Hepatocyte (in vitro differentiated cells): Measurements from ENCODE around the gene CCDC68. TPM values are rescaled to one million over a fixed set of nuclear protein-coding genes. Genes with fewer than 3 reads are reported as not detected.

Source experiments
- DNase-seq: peaks from one replicate; pipeline ENCODE4 v3.0.0-alpha.2; 2016; ENCODE audit warnings: low spot score
- H2AFZ ChIP-seq: fragments of 200-600 bp; sonication (generic); 2 replicates; pipeline ENCODE4 v1.6.0; 2016; ENCODE audit warnings: antibody characterized with exemption, mild to moderate bottlenecking
- H3K27ac ChIP-seq: fragments of 200-600 bp; sonication (generic); 2 replicates; pipeline ENCODE4 v1.5.1; 2016; ENCODE audit warnings: mild to moderate bottlenecking
- H3K27me3 ChIP-seq: fragments of 200-600 bp; sonication (generic); 2 replicates; pipeline ENCODE4 v1.6.1; 2016
- H3K36me3 ChIP-seq: fragments of 200-600 bp; sonication (generic); replicated peaks from 2 replicates; pipeline ENCODE4 v1.5.1; 2016; ENCODE audit warnings: low read depth; ENCODE audit not compliant: insufficient read depth
- H3K4me1 ChIP-seq: fragments of 200-600 bp; sonication (generic); 2 replicates; pipeline ENCODE4 v1.5.1; 2016; ENCODE audit warnings: mild to moderate bottlenecking, moderate library complexity; ENCODE audit not compliant: insufficient read depth
- H3K4me2 ChIP-seq: fragments of 200-600 bp; sonication (generic); 2 replicates; pipeline ENCODE4 v1.6.0; 2016
- H3K4me3 ChIP-seq: fragments of 200-600 bp; sonication (generic); 2 replicates; pipeline ENCODE4 v1.5.1; 2016; ENCODE audit warnings: mild to moderate bottlenecking
- H3K79me2 ChIP-seq: fragments of 200-600 bp; sonication (generic); 2 replicates; pipeline ENCODE4 v1.6.0; 2017; ENCODE audit warnings: mild to moderate bottlenecking
- H3K9me2 ChIP-seq: fragments of 200-600 bp; sonication (generic); replicated peaks from 2 replicates; pipeline ENCODE4 v1.6.0; 2017; ENCODE audit warnings: mild to moderate bottlenecking; ENCODE audit not compliant: insufficient read depth
- H3K9me3 ChIP-seq: fragments of 200-600 bp; sonication (generic); 2 replicates; pipeline ENCODE4 v1.5.1; 2016; ENCODE audit warnings: low read depth, mild to moderate bottlenecking
- H4K20me1 ChIP-seq: fragments of 200-600 bp; sonication (generic); 2 replicates; pipeline ENCODE4 v1.6.0; 2016; ENCODE audit warnings: mild to moderate bottlenecking; ENCODE audit not compliant: insufficient read depth, poor library complexity, severe bottlenecking
- CTCF ChIP-seq: fragments of 200-600 bp; sonication (generic); IDR thresholded peaks from 2 replicates; pipeline ENCODE4 v1.5.1; 2016; ENCODE audit warnings: antibody characterized with exemption, mild to moderate bottlenecking; ENCODE audit not compliant: poor library complexity
- EZH2 ChIP-seq: fragments of 200-600 bp; sonication (generic); IDR thresholded peaks from 2 replicates; pipeline ENCODE4 v1.6.1; 2016; ENCODE audit warnings: antibody characterized with exemption, mild to moderate bottlenecking, borderline replicate concordance
- EZH2phosphoT487 ChIP-seq: fragments of 200-600 bp; sonication (generic); IDR thresholded peaks from one replicate; pipeline ENCODE4 v1.6.1; 2018; ENCODE audit warnings: antibody characterized with exemption, mild to moderate bottlenecking, low read depth, moderate library complexity; ENCODE audit not compliant: unreplicated experiment, severe bottlenecking
- WGBS: methylation state at CpG from one replicate; pipeline ENCODE4 v1.1.6; 2016; ENCODE audit warnings: low lambda C conversion rate; ENCODE audit errors: missing lambda C conversion rate; 5-methylcytosine and 5-hydroxymethylcytosine counted together
- polyA plus RNA-seq: library from polyadenylated mRNA; unstranded; fragments of >200 nt; fragmentation: Nextera tagmentation; extraction: Ambion mirVana; gene quantifications from 2 replicates; pipeline ENCODE4 v1.2.1, GENCODE V29; 2016
- total RNA-seq: library from RNA; depleted of rRNA; stranded (reverse); fragments of >200 nt; gene quantifications from 2 replicates; pipeline ENCODE4 v1.2.3, GENCODE V29; 2014

The CCDC68 gene
- total and polyA plus RNA-seq, 2 experiments from 2014 or later: 6.7 to 13.0 TPM

GRCh38 chr18:54960197-54960596 lies 936 bp upstream of the CCDC68 start:
- Histone ChIP-seq H2AFZ (no peak overlapping the region), H3K36me3 (no peaks in the 10 kb centered on the region), H3K4me1 (peaks cover 16% of the 10 kb centered on the region), H3K4me3 (no peak overlapping the region), H3K9me2 (no peaks in the 10 kb centered on the region), H3K4me2 (no peak overlapping the region), H3K9me3 (no peaks in the 10 kb centered on the region), H3K27ac (no peak overlapping the region), H4K20me1 (no peaks in the 10 kb centered on the region), H3K27me3 (no peaks in the 10 kb centered on the region), H3K79me2 (peaks cover 17% of the 10 kb centered on the region)
- WGBS: 82% methylated on average over 3 of the region's 3 CpGs
- TF ChIP-seq EZH2phosphoT487: no peak
- TF ChIP-seq CTCF: no peak
- TF ChIP-seq EZH2: no peak
- no peak for DNase-seq

GRCh38 chr18:54957996-54958395 lies 1.3 kb downstream of the CCDC68 start:
- Histone ChIP-seq H3K27ac (peak overlapping the region; percentile 70), H3K9me2 (no peaks in the 10 kb centered on the region), H3K4me2 (peak overlapping the region; percentile 64), H3K4me3 (no peak overlapping the region), H3K4me1 (peaks cover 16% of the 10 kb centered on the region), H2AFZ (no peak overlapping the region), H3K36me3 (no peaks in the 10 kb centered on the region), H3K27me3 (no peaks in the 10 kb centered on the region), H3K79me2 (peaks cover 24% of the 10 kb centered on the region), H4K20me1 (no peaks in the 10 kb centered on the region), H3K9me3 (no peaks in the 10 kb centered on the region)
- peak; percentile 28 for DNase-seq
- TF ChIP-seq CTCF: no peak
- TF ChIP-seq EZH2: no peak
- TF ChIP-seq EZH2phosphoT487: no peak
- WGBS: 50% methylated on average over 5 of the region's 5 CpGs

DNA sequence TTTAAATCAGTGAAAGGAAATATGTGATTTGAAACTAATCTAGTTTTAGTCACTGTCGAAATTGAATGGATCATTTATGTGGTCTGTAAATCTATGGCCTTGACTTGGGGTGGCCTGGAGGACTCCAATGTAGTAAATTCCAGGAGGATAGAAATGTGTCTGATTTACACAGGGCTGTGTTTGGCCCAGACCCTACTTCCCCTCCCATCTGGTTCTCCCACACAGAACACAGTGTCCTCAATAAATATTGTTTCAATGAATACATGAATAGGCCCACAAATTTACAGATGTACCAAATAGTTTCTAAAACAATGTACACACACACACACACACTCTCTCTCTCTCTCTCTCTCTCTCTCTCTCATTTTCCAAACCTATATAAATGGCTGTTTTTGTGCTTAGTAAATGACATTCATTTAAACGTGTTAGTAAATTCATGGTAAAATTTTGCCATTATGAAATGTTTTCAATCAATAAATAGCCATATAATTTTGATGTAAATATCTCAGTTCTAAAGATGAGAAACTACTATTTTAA lies 1.9 kb downstream of the CCDC68 start:
- Histone ChIP-seq H3K36me3 (no peaks in the 10 kb centered on the region), H3K9me2 (no peaks in the 10 kb centered on the region), H3K27ac (peak overlapping the region; percentile 36), H3K79me2 (peaks cover 24% of the 10 kb centered on the region), H3K4me2 (peak overlapping the region; percentile 64), H3K27me3 (no peaks in the 10 kb centered on the region), H4K20me1 (no peaks in the 10 kb centered on the region), H3K9me3 (no peaks in the 10 kb centered on the region), H2AFZ (no peak overlapping the region), H3K4me3 (no peak overlapping the region), H3K4me1 (peaks cover 16% of the 10 kb centered on the region)
- TF ChIP-seq CTCF: no peak
- TF ChIP-seq EZH2phosphoT487: no peak
- no peak for TF ChIP-seq EZH2
- WGBS: 74% methylated on average over 2 of the region's 2 CpGs
- no peak for DNase-seq

GRCh38 chr18:54956506-54956905 lies 2.8 kb downstream of the CCDC68 start:
- Histone ChIP-seq H3K4me3 (no peak overlapping the region), H3K27me3 (no peaks in the 10 kb centered on the region), H4K20me1 (no peaks in the 10 kb centered on the region), H3K79me2 (peaks cover 26% of the 10 kb centered on the region), H3K27ac (no peak overlapping the region), H3K36me3 (no peaks in the 10 kb centered on the region), H3K9me2 (no peaks in the 10 kb centered on the region), H2AFZ (no peak overlapping the region), H3K4me2 (peak overlapping the region; percentile 64), H3K9me3 (no peaks in the 10 kb centered on the region), H3K4me1 (peaks cover 16% of the 10 kb centered on the region)
- 76% methylated on average over 3 of the region's 3 CpGs for WGBS
- DNase-seq: no peak
- no peak for TF ChIP-seq EZH2phosphoT487
- no peak for TF ChIP-seq EZH2
- no peak for TF ChIP-seq CTCF
